ENCODE measurements around the gene SLCO2B1. TPM values are rescaled to one million over a fixed set of nuclear protein-coding genes. Genes with fewer than 3 reads are reported as not detected.

SLCO2B1 gene
- total and polyA plus RNA-seq, 2 of the 8 experiments (the other 6 are each of a cell fraction or from before 2014, with no cell fraction given), result 0.03 TPM; not detected in 1

- Histone ChIP-seq H2BK5ac (ENCODE audit: low read depth, low read length) (no peak overlapping the region), H3K56ac (replicated peaks; ENCODE audit: insufficient read length, low read depth, low read length) (no peak overlapping the region), H4K8ac (ENCODE audit: extremely low read depth, insufficient read depth, low read length) (no peak overlapping the region), H2AK5ac (ENCODE audit: low read depth, low read length) (no peak overlapping the region), H2BK15ac (ENCODE audit: low read length) (no peak overlapping the region), H2BK120ac (replicated peaks; ENCODE audit: low read depth, low read length) (no peak overlapping the region), H2AFZ (ENCODE audit: low read length) (no peak overlapping the region), H3K18ac (ENCODE audit: extremely low read depth, low read length) (no peak overlapping the region), H3K23ac (ENCODE audit: insufficient read length) (no peak overlapping the region), H3K27me3 (replicated peaks in 1 of 4; ENCODE audit: control insufficient read depth in 3 of 4, extremely low read depth in 1 of 4, insufficient read depth in 3 of 4, low read length in 3 of 4) (no peaks in the 10 kb centered on the region; a peak in 2 of 7 replicates), H3K79me2 (ENCODE audit: control insufficient read depth in 1 of 2, insufficient read depth in 2 of 2, low read length in 2 of 2) (no peaks in the 10 kb centered on the region), H3K79me1 (ENCODE audit: low read depth, low read length) (no peaks in the 10 kb centered on the region), H4K5ac (ENCODE audit: insufficient read length, low read depth, low read length) (no peak overlapping the region), H2BK12ac (ENCODE audit: low read depth, low read length) (no peak overlapping the region), H3K9ac (replicated peaks in 1 of 4; ENCODE audit: extremely low read depth in 1 of 4, low read depth in 3 of 4, low read length in 3 of 4) (no peak overlapping the region), H3K9me3 (ENCODE audit: insufficient read depth in 2 of 2, low read depth in 1 of 2, low read length in 1 of 2) (no peaks in the 10 kb centered on the region), H3K23me2 (ENCODE audit: low read depth, low read length) (no peaks in the 10 kb centered on the region; the same call in 1 of the 2 replicates), H3K4me1 (replicated peaks in 1 of 4; ENCODE audit: control insufficient read depth in 3 of 4, insufficient read depth in 4 of 4, low read length in 3 of 4) (no peaks in the 10 kb centered on the region), H3K27ac (ENCODE audit: low read depth, low read length) (no peak overlapping the region), H4K91ac (replicated peaks; ENCODE audit: insufficient read length, low read length) (no peak overlapping the region), H3K4me3 (ENCODE audit: extremely low read depth in 1 of 4, insufficient read depth in 2 of 4, low read depth in 3 of 4, low read length in 4 of 4) (no peak overlapping the region), H3K36me3 (ENCODE audit: control insufficient read depth in 2 of 4, insufficient read depth in 4 of 4, low read length in 3 of 4) (no peaks in the 10 kb centered on the region), H2BK20ac (ENCODE audit: low read length) (no peak overlapping the region), H3K14ac (ENCODE audit: insufficient read length) (no peak overlapping the region), H3K4ac (replicated peaks; ENCODE audit: insufficient read length, low read depth, low read length) (no peak overlapping the region), H4K20me1 (replicated peaks in 1 of 2; ENCODE audit: control insufficient read depth in 1 of 2, insufficient read depth in 2 of 2, low read length in 2 of 2) (no peaks in the 10 kb centered on the region), H3K4me2 (ENCODE audit: insufficient read depth in 1 of 2, low read depth in 2 of 2, low read length in 2 of 2) (no peak overlapping the region)
- TF ChIP-seq RAD21 (IDR thresholded peaks at IDR 0.05 in 1 of 2, conservative IDR thresholded peaks at IDR 0.05 in 1 of 2; ENCODE audit: low read depth in 2 of 2, low read length in 2 of 2), result no peak
- no peak for TF ChIP-seq NANOG (IDR thresholded peaks at IDR 0.05; ENCODE audit: insufficient read depth, low read depth, low read length, poor library complexity, severe bottlenecking)
- TF ChIP-seq GTF2F1 (IDR thresholded peaks at IDR 0.05; ENCODE audit: borderline replicate concordance, low read depth, low read length), result no peak
- no peak for TF ChIP-seq FOSL1 (IDR thresholded peaks at IDR 0.05; ENCODE audit: insufficient read depth, low read depth, low read length)
- no peak for TF ChIP-seq CBX5 (IDR thresholded peaks at IDR 0.05; ENCODE audit: low read depth, low read length)
- no peak for TF ChIP-seq CREB1 (IDR thresholded peaks at IDR 0.05)
- TF ChIP-seq TCF12 (IDR thresholded peaks at IDR 0.05; ENCODE audit: low read depth, low read length), result no peak
- no peak for TF ChIP-seq TEAD4 (IDR thresholded peaks at IDR 0.05; ENCODE audit: low read depth, low read length)
- no peak for TF ChIP-seq ATF3 (IDR thresholded peaks at IDR 0.05; ENCODE audit: insufficient read depth, low read depth, low read length)
- no peak for TF ChIP-seq EP300 (IDR thresholded peaks at IDR 0.05; ENCODE audit: borderline replicate concordance in 1 of 2, low read depth in 2 of 2, low read length in 2 of 2)
- no peak for TF ChIP-seq ASH2L (IDR thresholded peaks at IDR 0.05; ENCODE audit: low read length)
- no peak for TF ChIP-seq RNF2 (IDR thresholded peaks at IDR 0.05; ENCODE audit: borderline replicate concordance, low read depth, low read length, missing control alignments, poor library complexity, severe bottlenecking)
- TF ChIP-seq JUND (IDR thresholded peaks at IDR 0.05; ENCODE audit: low read length), result no peak
- POLR2A ChIA-PET (ENCODE audit: partially characterized antibody), result interaction anchor here (1.5 kb wide), 1 partner anchor 9 kb away, joined by 6 read pairs; no protein-coding TSS in a partner anchor
- no peak for DNase-seq (ENCODE audit: low read depth in 1 of 2, low spot score in 2 of 2)
- CTCF ChIA-PET (ENCODE audit: partially characterized antibody), result interaction anchor here (0.6 to 45.7 kb wide), 17 partner anchors 10 to 200 kb away, joined by 3 to 726 read pairs (median 5); partner anchors contain the start of gene TPBGL
- no peak for FAIRE-seq
These were observed 63.9 kb downstream of the SLCO2B1 start for GRCh38 chr11:75214843-75215242.

All from H1 (cell line).